NCI-H2029 (cell line): ENCODE data around the gene CREB3L4.

ENCODE experiments used
- DNase-seq: peaks from one replicate; lab custom pipeline; 2025; lab: John Stamatoyannopoulos, UW

The CREB3L4 gene

DNA sequence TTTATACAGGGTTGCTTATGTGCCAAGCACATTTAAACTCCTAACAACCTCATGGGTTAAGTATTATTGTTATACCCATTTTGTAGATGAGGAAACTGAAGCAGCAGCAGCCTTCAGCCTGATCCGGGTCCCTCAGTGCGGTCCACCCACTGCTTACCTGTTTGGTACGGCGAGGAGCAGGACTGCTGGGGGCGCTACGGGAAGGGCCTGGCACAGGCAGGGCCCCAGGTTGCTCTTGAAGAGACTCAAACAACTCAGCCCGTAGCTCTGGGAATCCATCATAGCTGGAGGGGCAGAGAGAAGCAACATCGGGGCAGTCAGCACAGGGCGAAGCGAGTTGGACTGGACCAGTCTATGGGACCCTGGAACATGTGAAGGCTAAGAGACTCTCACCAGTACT is 30.4 kb upstream of the CREB3L4 start:
- DNase-seq = no peak

DNA sequence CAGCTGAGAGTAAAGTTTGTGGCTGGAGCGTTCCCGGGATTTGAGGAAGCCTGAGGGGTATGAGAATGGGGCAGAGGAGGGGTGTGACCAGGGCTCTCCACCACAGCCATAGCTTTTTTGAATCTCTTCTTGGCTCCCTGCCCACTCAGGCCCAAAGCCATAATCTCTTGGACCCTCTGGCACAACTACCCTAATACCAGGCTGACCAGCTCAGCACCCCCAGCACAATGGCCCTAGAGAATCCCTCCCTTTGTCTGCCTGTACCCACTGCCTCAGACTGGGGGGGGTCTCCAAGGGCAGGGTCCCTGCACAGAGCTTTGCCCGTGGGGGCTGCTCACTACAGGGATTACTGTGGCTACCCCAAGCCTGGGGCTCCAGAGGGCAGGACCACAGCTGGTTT is 28.7 kb upstream of the CREB3L4 start:
- no peak for DNase-seq

- DNase-seq = no peak
Observed at GRCh38 chr1:153939476-153939875, 28.2 kb upstream of the CREB3L4 start.

DNA sequence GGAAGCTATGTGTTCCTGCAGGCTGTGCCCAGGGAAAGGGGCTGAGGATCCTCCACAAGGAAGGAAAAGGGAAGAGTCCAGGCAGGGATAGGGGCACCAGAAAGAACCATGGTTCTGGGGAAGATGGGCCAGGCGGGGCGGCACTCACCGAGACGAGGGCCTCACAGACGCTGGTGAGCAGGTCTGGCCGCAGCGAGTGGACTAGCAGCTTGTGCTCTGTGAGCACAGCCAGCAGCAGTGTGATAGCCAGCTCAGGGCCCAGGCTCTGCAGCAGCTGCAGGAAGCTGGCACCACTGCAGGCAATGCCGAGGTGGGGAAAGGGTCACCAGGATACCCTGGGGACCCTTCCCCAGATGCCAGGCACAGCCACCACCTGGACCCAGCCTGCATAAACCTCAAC is 26.9 kb upstream of the CREB3L4 start:
- DNase-seq = no peak

GRCh38 chr1:153941826-153942725 is 25.6 kb upstream of the CREB3L4 start:
- no peak for DNase-seq

DNA sequence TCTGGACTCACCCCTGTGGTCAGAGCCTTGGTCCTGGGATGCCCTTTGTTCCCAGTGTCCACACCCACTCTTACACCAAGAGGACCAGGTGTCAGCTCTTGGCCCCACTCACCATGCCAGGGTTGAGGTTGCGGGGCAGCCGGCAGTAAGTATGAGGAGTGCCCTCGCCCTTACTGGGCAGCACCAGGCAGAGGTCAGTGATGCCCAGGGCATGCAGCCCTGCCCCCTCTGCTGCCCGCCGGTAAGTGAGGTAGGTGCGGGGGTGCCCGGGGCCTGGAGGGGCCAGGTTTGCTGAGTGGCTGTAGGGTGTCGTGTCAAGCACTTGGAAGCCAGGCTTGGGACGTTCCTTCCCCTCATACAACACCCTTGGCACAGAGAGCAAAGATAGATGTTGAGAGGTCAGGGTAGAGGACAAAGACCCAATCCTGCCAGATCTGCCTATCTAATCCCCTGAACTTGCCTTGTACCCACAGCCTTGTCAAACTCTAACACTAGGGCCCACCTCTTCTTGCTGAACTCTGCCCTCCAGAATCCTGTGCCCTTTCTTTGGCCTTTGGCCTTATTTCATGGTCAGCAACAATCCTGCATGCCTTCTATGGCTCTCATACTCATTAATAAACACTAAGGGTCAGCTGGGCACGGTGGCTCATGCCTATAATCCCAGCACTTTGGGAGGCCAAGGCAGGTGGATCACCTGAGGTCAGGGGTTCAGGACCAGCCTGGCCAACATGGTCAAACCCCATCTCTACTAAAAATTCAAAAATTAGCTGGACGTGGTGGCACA is 24.7 kb upstream of the CREB3L4 start:
- no peak for DNase-seq

- no peak for DNase-seq
Observed at GRCh38 chr1:153944005-153944826, 23.5 kb upstream of the CREB3L4 start.

- no peak for DNase-seq
Observed at GRCh38 chr1:153944827-153945117, 22.9 kb upstream of the CREB3L4 start.

- no peak for DNase-seq
Observed at GRCh38 chr1:153945131-153945794, 22.4 kb upstream of the CREB3L4 start.

GRCh38 chr1:153945795-153946621 is 21.7 kb upstream of the CREB3L4 start:
- peak; percentile 43 for DNase-seq

GRCh38 chr1:153946622-153947241 is 21.0 kb upstream of the CREB3L4 start, which contains the start of gene DENND4B:
Gene DENND4B, minus strand, starts transcription at chr1:153946718. Its CDS starts 2,344 bp downstream, at chr1:153944374.
- peak; percentile 60 for DNase-seq

GRCh38 chr1:153951183-153951582 is 16.5 kb upstream of the CREB3L4 start:
- DNase-seq = no peak

DNA sequence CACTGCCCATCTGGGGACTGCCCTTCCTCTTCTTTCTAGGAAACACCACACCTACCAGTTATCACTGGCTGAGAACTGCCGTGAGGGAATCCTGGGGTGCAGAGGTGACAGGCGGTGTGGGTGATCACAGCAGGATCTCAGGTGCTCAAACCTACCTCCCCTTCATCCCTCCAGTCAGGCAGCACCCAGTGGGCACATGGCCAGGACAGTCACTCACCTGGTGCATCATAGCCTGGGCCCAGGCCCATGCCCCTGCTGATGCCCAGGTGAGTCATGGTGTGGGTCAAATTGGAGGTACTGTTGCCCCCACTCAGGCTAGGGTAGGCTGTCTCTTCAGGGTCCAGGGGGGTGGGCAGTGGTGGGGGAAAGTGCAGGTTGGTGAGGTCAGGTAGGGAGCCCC is 15.9 kb upstream of the CREB3L4 start:
- no peak for DNase-seq

- DNase-seq = no peak
Observed at GRCh38 chr1:153953859-153954365, 13.8 kb upstream of the CREB3L4 start.

DNA sequence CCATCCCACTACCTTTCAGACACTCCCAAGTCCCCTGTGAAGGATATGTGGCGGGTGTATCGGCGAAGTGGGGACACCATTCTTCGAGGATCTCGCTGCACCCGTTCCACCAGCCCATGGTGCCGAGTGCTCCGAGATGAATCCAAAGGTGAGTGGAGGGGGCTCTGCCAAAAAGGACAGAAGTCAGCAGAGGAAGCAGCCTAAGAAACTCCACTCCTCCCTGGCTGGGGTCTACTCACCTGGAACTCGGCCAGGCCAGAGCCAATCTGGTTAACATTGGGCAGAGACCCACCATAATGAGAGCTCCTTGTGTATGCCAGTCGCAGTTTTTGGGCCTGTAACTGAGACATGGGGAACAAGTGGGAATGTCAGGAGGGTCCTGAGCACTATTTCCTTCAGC is 12.9 kb upstream of the CREB3L4 start:
- DNase-seq = no peak

DNA sequence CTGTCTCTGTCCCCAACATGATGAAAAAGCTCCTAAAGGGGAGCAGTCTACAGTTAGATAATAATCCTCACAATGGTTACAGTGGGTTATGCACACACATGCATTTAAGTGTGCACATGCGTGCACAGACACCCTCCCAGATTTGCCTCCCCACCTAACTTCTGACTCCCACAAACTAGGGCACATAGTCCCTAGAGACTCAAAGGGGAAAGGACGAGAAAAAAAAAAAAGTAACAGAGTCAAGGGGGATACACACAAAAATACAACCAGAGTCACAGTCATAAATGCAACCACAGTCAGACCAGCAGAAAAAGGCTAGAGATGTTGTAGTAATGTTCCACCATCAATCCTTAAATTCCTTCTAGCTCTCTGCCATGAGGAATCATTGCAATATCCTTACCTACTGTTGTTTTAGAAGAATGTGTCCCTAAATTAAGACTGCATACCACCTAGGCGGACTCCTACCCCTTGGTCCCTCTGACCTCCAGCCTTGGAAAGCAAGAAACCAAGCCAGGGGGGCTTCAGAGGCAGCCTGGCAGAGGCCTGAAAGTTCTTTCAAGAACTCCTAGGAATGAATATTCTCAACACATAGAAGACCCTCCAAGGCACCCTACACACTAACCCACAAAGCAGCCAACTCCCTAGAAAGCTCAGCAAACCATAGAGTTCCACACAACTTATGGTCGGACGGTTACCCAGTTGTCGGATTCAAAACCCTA is 10.5 kb upstream of the CREB3L4 start:
- DNase-seq = no peak

- no peak for DNase-seq
Observed at GRCh38 chr1:153957744-153958110, 10.0 kb upstream of the CREB3L4 start.

GRCh38 chr1:153958111-153958960 is 9.4 kb upstream of the CREB3L4 start, which contains the start of gene CRTC2:
Gene CRTC2, minus strand, starts transcription at chr1:153958612. Its CDS starts 115 bp downstream, at chr1:153958497.
- peak; percentile 97 for DNase-seq

- DNase-seq = no peak
Observed at GRCh38 chr1:153958961-153959260, 8.8 kb upstream of the CREB3L4 start.
